Epithelial cell of proximal tubule (primary cell): ENCODE measurements around the gene AP1G2. TPM values are rescaled to one million over a fixed set of nuclear protein-coding genes. Genes with fewer than 3 reads are reported as not detected.
"Not testable (repeated sequence)": the region's sequence is repeated elsewhere in the genome, so short reads cannot be mapped to it uniquely, and the experiment has no call there.

ENCODE experiments used
- DNase-seq: peaks from one replicate; pipeline ENCODE4 v3.0.0-alpha.2; 2011; ENCODE audit warnings: low read depth
- H3K4me3 ChIP-seq: 2 replicates; pipeline ENCODE4 v1.5.1; 2011; ENCODE audit warnings: low read depth, mild to moderate bottlenecking, low read length
- total RNA-seq: library from RNA; depleted of rRNA; stranded (reverse); fragments of >200 nt; gene quantifications from 2 replicates; pipeline ENCODE4 v1.2.3, GENCODE V29; 2015
- TF ChIP-seq, protein P1 (sequence below): conservative IDR thresholded peaks from 2 replicates; pipeline ENCODE4 v1.5.1; 2012; ENCODE audit warnings: low read depth, mild to moderate bottlenecking, low read length

The AP1G2 gene
- total RNA-seq, 1 donor from 2014 or later: 89.9 TPM

- no peak overlapping the region for H3K4me3 ChIP-seq
- TF ChIP-seq, protein P1, sequence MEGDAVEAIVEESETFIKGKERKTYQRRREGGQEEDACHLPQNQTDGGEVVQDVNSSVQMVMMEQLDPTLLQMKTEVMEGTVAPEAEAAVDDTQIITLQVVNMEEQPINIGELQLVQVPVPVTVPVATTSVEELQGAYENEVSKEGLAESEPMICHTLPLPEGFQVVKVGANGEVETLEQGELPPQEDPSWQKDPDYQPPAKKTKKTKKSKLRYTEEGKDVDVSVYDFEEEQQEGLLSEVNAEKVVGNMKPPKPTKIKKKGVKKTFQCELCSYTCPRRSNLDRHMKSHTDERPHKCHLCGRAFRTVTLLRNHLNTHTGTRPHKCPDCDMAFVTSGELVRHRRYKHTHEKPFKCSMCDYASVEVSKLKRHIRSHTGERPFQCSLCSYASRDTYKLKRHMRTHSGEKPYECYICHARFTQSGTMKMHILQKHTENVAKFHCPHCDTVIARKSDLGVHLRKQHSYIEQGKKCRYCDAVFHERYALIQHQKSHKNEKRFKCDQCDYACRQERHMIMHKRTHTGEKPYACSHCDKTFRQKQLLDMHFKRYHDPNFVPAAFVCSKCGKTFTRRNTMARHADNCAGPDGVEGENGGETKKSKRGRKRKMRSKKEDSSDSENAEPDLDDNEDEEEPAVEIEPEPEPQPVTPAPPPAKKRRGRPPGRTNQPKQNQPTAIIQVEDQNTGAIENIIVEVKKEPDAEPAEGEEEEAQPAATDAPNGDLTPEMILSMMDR: no peak
- DNase-seq: no peak
These were observed 43.3 kb upstream of the AP1G2 start for GRCh38 chr14:23610815-23611289.

DNA sequence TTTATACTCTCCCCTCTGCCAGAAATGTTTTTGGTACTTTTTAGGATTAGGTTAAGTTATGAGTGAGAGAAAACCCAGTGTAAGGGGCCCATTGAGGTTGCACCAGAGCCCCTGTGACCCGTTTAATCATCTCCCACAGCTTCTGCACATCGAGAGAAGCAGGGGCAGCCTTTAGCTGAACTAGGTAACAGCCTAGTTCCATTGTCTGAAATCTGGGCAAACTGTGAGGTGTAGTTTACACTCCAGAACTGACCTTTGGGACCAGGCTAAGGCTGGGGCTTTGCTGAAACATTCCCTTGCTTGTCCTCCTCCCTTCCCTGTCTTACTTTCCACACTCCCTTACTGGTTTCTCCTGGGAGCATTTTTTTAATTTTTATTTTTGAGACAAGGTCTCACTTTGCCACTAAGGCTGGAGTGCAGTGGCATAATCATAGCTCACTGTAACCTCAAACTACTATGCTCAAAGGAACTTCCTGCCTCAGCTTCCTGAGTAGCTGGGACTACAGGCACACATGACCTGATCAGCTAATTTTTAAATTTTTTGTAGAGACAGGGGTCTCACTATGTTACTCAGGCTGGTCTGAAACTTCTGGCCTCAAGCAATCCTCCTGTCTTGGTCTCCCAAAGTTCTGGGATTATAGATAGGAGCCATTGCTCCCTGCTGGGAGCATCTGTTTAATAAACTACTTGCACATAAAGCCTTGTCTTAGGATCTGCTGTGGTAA, 42.7 kb upstream of the AP1G2 start:
- TF ChIP-seq, protein P1: no peak
- DNase-seq: no peak
- no peak overlapping the region for H3K4me3 ChIP-seq

DNA sequence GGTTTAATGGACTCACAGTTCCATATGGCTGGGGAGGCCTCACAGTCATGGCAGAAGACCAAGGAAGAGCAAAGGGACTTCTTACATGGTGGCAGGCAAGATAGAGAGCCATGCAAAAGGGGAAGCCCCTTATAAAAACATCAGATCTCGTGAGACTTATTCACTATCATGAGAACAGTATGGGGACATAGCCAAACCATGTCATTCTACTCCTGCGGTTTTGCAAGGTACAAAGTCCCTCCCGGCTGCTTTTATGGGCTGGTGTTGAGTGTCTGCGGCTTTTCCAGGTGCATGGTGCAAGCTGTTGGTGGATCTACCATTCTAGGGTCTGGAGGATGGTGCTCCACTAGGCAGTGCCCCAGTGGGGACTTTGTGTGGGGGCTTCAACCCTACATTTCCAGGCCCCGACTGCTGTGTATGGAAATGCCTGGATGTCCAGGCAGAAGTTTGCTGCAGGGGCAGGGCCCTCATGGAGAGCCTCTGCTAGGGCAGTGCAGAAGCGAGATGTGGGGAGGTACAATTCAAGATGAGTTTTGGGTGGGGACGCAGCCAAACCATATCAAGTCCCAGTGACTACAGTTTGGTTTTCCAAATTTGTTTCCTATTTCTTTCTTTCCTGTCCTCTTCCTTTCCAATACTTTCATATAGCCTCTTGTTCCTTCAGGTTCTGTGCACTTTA, 42.0 kb upstream of the AP1G2 start:
- not testable (repeated sequence) for H3K4me3 ChIP-seq, DNase-seq

DNA sequence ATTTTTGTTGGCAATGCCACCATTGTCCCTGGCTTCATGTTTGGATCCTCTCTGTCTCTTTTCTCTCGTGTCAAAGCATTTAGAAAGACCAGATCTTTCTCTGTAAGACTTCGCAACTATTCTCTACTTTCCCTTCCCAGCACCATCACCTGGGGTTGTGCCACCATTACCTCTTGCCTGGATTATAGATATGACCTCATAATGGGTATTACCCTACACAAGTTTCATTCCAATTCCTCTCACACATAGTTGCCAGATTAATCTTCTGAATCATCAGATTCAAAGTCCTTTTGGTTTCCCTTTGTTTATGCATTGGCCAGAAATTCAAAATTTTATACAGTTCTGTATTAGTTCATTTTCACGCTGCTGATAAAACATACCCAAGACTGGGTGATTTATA, 41.4 kb upstream of the AP1G2 start:
- DNase-seq: no peak
- H3K4me3 ChIP-seq: no peak overlapping the region
- TF ChIP-seq, protein P1: no peak

GRCh38 chr14:23608454-23608853, 40.9 kb upstream of the AP1G2 start:
- no peak overlapping the region for H3K4me3 ChIP-seq
- no peak for DNase-seq
- TF ChIP-seq, protein P1: no peak

- TF ChIP-seq, protein P1: no peak
- H3K4me3 ChIP-seq: no peak overlapping the region
- no peak for DNase-seq
These were observed 38.5 kb upstream of the AP1G2 start for GRCh38 chr14:23605931-23606585.

GRCh38 chr14:23604675-23605170, 37.1 kb upstream of the AP1G2 start:
- TF ChIP-seq, protein P1: no peak
- no peak overlapping the region for H3K4me3 ChIP-seq
- no peak for DNase-seq
